GM12873 (cell line): ENCODE data around the gene SLC38A11.

Experiments used
- TF ChIP-seq, protein P1 (sequence below): IDR thresholded peaks from 2 replicates; pipeline ENCODE4 v1.5.1; 2012; ENCODE audit warnings: low read depth, mild to moderate bottlenecking, moderate library complexity, low read length, control low read depth; ENCODE audit not compliant: insufficient read depth; ENCODE audit errors: missing control alignments

Gene SLC38A11

DNA sequence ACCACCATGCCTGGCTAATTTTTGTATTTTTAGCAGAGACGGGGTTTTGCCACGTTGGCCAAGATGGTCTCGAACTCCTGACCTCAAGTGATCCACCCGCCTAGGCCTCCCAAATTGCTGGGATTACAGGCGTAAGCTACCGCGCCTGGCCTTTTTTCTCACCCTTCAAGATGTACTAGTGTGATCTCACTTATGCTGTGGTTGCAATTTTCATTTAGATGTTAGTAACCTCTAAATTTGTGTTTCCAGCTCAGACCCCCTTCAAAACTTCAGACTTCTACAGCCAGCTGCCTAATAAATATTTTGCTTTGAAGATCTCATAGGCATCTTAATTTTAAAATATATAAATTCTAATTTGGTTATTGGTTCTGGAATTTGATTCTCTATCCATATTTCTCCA is 8.0 kb downstream of the SLC38A11 start:
- TF ChIP-seq, protein P1, sequence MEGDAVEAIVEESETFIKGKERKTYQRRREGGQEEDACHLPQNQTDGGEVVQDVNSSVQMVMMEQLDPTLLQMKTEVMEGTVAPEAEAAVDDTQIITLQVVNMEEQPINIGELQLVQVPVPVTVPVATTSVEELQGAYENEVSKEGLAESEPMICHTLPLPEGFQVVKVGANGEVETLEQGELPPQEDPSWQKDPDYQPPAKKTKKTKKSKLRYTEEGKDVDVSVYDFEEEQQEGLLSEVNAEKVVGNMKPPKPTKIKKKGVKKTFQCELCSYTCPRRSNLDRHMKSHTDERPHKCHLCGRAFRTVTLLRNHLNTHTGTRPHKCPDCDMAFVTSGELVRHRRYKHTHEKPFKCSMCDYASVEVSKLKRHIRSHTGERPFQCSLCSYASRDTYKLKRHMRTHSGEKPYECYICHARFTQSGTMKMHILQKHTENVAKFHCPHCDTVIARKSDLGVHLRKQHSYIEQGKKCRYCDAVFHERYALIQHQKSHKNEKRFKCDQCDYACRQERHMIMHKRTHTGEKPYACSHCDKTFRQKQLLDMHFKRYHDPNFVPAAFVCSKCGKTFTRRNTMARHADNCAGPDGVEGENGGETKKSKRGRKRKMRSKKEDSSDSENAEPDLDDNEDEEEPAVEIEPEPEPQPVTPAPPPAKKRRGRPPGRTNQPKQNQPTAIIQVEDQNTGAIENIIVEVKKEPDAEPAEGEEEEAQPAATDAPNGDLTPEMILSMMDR = no peak

DNA sequence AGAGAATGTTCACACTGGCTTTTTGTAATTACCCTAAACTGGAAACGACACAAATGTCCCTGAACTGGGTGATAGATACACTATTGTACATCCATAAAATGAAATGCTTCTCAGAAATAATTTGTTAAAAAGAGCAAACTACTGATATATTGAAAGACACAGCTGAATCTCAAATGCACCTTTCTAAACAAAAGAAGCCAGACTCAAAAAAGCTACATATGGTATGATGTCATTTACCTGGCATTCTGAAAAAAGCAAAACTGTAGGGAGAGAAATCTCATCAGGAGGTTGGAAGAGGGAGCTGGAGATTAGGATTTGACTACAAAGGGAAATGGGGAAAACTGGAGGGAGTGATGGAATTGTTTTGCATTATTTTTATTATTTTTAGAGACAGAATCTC is 12.0 kb downstream of the SLC38A11 start:
- TF ChIP-seq, protein P1 = no peak

DNA sequence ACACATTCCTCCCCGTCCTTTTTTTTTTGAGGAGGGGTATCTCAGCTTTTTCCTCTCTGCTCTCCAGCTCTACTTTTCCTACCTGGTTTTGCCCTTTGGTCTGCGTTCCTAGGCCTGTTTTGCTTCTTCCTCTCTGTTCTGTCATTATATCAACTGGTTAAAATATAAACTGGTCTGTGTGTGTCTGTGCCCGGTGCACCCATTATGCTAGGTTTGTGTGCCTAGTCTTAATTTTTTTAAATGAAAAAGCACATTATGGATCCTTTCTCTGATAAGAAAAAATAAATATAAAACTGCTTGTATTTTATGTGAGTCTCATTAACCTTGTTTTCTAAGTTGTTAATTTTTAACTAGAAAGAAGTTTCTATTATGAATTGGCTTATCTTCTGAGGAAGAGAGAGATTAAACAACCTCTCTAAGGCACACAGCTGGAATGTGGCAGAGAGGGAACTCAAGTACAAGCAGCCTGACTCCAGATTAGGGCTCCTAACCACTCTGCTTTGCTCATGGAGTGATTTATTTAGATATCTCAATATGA is 17.4 kb downstream of the SLC38A11 start:
- TF ChIP-seq, protein P1 = no peak

DNA sequence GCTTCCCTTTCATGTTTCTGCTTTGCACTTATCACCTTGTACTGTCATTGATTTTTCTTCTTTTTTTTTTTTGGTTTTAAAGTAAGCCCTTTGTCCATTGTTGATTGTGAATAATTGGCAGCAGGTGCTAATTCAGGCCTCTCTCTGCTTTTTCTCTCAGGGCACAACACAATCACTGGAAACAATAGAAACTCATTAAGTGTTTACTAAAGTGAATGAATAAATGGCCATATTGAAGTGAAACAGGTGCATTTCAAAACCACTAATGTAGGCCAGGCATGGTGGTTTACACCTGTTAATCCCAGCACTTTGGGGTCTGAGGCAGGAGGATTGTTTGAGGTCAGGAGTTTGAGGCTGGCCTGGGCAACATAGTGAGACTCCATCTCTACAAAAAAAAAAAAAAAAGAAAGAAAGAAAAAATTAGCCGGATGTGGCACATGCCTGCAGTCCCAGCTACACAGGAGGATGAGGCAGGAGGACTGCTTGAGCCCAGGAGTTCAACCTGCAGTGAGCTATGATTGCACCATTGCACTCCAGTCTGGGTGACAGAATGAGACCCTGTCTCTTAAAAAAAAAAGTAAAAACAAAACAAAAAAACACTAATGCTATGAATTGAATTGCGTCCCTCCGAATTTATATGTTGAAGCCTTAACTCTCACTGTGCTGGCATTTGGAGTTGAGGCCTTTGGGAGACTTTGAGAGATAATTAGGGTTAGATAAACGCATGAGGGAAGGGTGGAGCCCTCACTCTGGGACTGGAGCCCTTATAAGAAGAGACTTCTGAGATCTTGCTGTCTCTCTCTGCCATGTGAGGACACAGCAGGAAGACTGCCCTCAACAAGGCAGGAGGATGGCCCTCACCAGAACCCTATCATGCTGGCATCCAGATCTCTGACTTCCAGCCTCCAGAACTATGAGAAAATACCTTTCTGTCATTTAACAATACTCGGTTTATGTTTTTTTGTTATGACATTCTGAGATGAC is 19.9 kb downstream of the SLC38A11 start:
- TF ChIP-seq, protein P1 = no peak

DNA sequence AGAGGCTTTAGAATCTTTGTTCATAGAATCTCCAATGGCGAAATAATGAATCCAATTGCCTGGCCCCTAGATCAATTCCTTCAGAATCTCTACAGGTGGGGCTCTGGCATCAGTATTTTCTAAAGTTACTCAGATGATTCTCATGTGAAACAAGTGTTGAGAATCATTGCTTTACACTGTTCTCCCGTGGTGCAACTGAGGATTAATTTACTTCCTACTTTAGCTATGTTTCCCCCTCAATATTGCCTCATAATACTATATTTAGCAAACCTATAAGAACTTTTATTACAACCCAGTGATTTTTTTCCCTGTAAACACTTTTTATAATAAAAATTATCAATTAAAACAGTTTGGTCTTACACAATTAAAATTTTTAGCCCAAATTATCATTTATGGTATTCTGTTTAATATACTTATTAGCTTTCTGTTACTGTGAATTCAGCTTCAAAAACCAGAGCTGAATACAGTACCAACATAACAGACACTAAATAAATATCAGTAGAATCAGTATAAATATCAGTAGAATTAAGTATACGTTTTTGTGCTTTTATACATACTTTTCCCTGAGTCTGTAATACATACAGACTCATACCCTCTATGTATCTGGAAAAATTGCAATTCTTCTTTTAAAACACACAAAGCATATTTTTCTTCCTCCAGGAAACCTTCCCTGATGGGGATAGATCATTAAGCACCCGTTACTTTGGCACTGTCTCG is 20.8 kb downstream of the SLC38A11 start:
- TF ChIP-seq, protein P1 = no peak

DNA sequence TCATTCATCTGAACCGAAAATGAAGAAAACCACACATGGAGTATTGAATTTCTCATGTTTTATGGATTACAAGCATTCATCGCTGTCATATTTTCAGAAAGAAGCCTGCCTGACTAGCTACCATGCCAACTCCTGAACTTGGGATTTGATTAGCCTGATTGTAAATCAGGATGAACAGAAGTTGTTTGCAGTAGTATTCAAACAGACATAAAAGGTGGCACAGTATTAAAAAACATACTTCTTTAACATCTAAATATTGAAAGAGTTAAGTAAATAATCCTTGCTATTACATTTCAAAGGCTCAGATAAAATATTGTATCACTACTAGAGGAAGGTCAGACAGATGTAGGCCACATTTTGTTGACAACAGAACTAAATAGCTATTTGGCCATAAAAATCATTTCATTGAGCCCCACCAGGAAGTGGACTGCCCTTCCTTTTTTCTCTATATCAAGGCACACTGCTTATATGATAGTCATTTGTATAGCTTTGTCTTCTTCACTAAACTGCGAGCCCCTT is 21.6 kb downstream of the SLC38A11 start:
- TF ChIP-seq, protein P1 = no peak

DNA sequence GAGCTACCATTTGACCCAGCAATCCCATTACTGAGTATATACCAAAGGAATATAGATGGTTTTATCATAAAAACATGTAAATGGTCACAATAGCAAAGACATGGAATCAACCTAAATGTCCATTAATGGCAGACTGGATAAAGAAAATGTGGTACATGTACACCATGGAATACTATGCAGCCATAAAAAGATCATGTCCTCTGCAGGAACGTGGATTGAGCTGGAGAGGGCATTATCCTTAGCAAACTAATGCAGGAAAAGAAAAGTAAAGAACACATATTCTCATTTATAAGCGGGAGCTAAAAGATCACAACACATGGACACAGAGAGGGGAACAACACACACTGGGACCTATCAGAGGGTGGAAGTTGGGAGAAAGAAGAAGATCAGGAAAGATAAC is 22.9 kb downstream of the SLC38A11 start:
- TF ChIP-seq, protein P1 = no peak
